DND-41 (cell line): ENCODE results near the gene TRRAP.

Experiments used
- ATAC-seq: fragments of 200-7000 bp; cut with Tn5 transposase; 3 replicates; pipeline ENCODE4 v1.9.1; 2021; ENCODE audit warnings: low read depth; ENCODE audit not compliant: insufficient read depth
- DNase-seq: peaks from one replicate; pipeline ENCODE4 v3.0.0-alpha.2; 2020
- H2AFZ ChIP-seq: 2 replicates; pipeline ENCODE4 v1.6.0; 2012; ENCODE audit warnings: low read depth, low read length
- H3K27ac ChIP-seq: 2 replicates; pipeline ENCODE4 v1.5.1; 2012; ENCODE audit warnings: low read length, inconsistent platforms
- H3K27me3 ChIP-seq: fragments of 200-600 bp; sonication (generic); 2 replicates; pipeline ENCODE4 v1.6.0; 2012; ENCODE audit warnings: low read length, mild to moderate bottlenecking, inconsistent platforms; ENCODE audit not compliant: insufficient read depth, poor library complexity
- H3K36me3 ChIP-seq: 2 replicates; pipeline ENCODE4 v1.5.1; 2012; ENCODE audit warnings: low read length, inconsistent platforms; ENCODE audit not compliant: insufficient read depth
- H3K4me1 ChIP-seq: 2 replicates; pipeline ENCODE4 v1.5.1; 2012; ENCODE audit warnings: mild to moderate bottlenecking, low read length; ENCODE audit not compliant: insufficient read depth
- H3K4me2 ChIP-seq: 2 replicates; pipeline ENCODE4 v1.6.0; 2012; ENCODE audit warnings: mild to moderate bottlenecking, moderate library complexity, low read length, inconsistent platforms; ENCODE audit not compliant: insufficient read depth
- H3K4me3 ChIP-seq, 2 experiments: fragments of 200-600 bp in 1 of 2; shearing (Covaris generic) in 1 of 2; 2 replicates each; pipeline ENCODE4 v1.5.1; 2012 to 2016; ENCODE audit warnings: inconsistent platforms in 2 of 2, low read length in 2 of 2, mild to moderate bottlenecking in 2 of 2, low read depth in 1 of 2, moderate library complexity in 1 of 2
- H3K79me2 ChIP-seq: 2 replicates; pipeline ENCODE4 v1.6.0; 2012; ENCODE audit warnings: low read length, inconsistent platforms; ENCODE audit not compliant: insufficient read depth
- H3K9ac ChIP-seq: 2 replicates; pipeline ENCODE4 v1.6.0; 2012; ENCODE audit warnings: low read depth, mild to moderate bottlenecking, inconsistent platforms, low read length, moderate library complexity
- H3K9me3 ChIP-seq: 2 replicates; pipeline ENCODE4 v1.5.1; 2012; ENCODE audit warnings: low read length, moderate library complexity, mild to moderate bottlenecking, inconsistent platforms; ENCODE audit not compliant: insufficient read depth, severe bottlenecking
- H4K20me1 ChIP-seq: 2 replicates; pipeline ENCODE4 v1.6.0; 2012; ENCODE audit warnings: low read length; ENCODE audit not compliant: insufficient read depth
- CTCF ChIP-seq: IDR thresholded peaks from 2 replicates; pipeline ENCODE4 v1.5.1; 2012; ENCODE audit warnings: borderline replicate concordance, low read length, moderate library complexity, mild to moderate bottlenecking; ENCODE audit not compliant: poor library complexity, severe bottlenecking; ENCODE audit errors: extremely low read depth
- EZH2 ChIP-seq: IDR thresholded peaks from 3 replicates; pipeline ENCODE4 v1.6.1; 2012; ENCODE audit warnings: borderline replicate concordance, low read depth, mild to moderate bottlenecking, moderate library complexity, low read length, inconsistent platforms; ENCODE audit not compliant: severe bottlenecking

TRRAP gene

GRCh38 chr7:98944386-98944785, 66.1 kb downstream of the TRRAP start:
- Histone ChIP-seq H4K20me1 (peaks cover 11% of the 10 kb centered on the region; the same call in 1 of the 2 replicates), H3K27ac (no peak overlapping the region), H3K9me3 (no peaks in the 10 kb centered on the region), H3K27me3 (no peaks in the 10 kb centered on the region), H3K36me3 (peaks cover 94% of the 10 kb centered on the region), H3K4me3 (no peak overlapping the region), H3K4me2 (no peak overlapping the region), H3K4me1 (no peaks in the 10 kb centered on the region), H3K79me2 (peaks cover 12% of the 10 kb centered on the region; the same call in 1 of the 2 replicates), H3K9ac (no peak overlapping the region), H2AFZ (no peak overlapping the region)
- ATAC-seq (no peak), DNase-seq (no peak)
- TF ChIP-seq CTCF = no peak
- no peak for TF ChIP-seq EZH2

GRCh38 chr7:98945852-98946251, 67.5 kb downstream of the TRRAP start:
- H3K27me3 ChIP-seq = no peaks in the 10 kb centered on the region
- ATAC-seq (no peak), DNase-seq (no peak)
- no peak overlapping the region for H3K4me3 ChIP-seq
- peaks cover 94% of the 10 kb centered on the region for H3K36me3 ChIP-seq
- H3K27ac ChIP-seq = no peak overlapping the region
- H2AFZ ChIP-seq = no peak overlapping the region
- peaks cover 11% of the 10 kb centered on the region; the same call in 1 of the 2 replicates for H4K20me1 ChIP-seq
- H3K4me2 ChIP-seq = no peak overlapping the region
- TF ChIP-seq CTCF = no peak
- TF ChIP-seq EZH2 = no peak
- H3K9me3 ChIP-seq = no peaks in the 10 kb centered on the region
- H3K4me1 ChIP-seq = no peaks in the 10 kb centered on the region
- H3K79me2 ChIP-seq = peaks cover 12% of the 10 kb centered on the region; the same call in 1 of the 2 replicates
- H3K9ac ChIP-seq = no peak overlapping the region

DNA sequence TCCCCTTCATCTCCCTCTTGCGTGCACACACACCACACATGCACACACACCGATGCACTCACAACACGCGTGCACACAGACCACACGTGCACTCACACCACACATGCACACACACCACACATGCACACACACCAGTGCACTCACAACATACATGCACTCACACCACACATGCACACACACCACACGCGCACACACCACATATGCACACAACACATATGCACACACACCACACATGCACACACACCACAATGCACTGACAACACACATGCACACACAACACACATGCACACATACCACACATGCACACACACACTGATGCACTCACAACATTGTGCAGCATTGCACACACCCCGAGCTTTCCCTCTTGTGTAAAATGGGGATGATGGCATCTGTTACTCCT, 68.1 kb downstream of the TRRAP start:
- ATAC-seq = no peak
- peaks cover 94% of the 10 kb centered on the region for H3K36me3 ChIP-seq
- peaks cover 11% of the 10 kb centered on the region; the same call in 1 of the 2 replicates for H4K20me1 ChIP-seq

More for the DNA sequence above, 68.1 kb downstream of the TRRAP start:
- H3K27ac ChIP-seq = no peak overlapping the region
- H3K9me3 ChIP-seq = no peaks in the 10 kb centered on the region
- no peaks in the 10 kb centered on the region for H3K27me3 ChIP-seq
- H3K9ac ChIP-seq = no peak overlapping the region
- H2AFZ ChIP-seq = no peak overlapping the region
- TF ChIP-seq CTCF (no peak), EZH2 (no peak)
- no peak overlapping the region for H3K4me2 ChIP-seq
- H3K79me2 ChIP-seq = peaks cover 12% of the 10 kb centered on the region; the same call in 1 of the 2 replicates
- H3K4me1 ChIP-seq = no peaks in the 10 kb centered on the region
- no peak overlapping the region for H3K4me3 ChIP-seq
- DNase-seq = no peak
